WTC11 (cell line): ENCODE results near the gene ZNF609. TPM values are rescaled to one million over a fixed set of nuclear protein-coding genes. Genes with fewer than 3 reads are reported as not detected.

Experiments
- ATAC-seq: fragments of 200-7000 bp; cut with Tn5 transposase; 2 replicates; pipeline ENCODE4 v1.10.0; 2021; ENCODE audit warnings: mild to moderate bottlenecking, moderate library complexity
- CTCF ChIA-PET: fragments of 300-600 bp; sonication (Branson Sonifier 250); formaldehyde crosslinking; loops from one replicate; lab custom pipeline; 2021; ENCODE audit warnings: antibody characterized with exemption; lab: Charles Lee
- POLR2A ChIA-PET: fragments of 350-600 bp; sonication (Branson Sonifier 250); formaldehyde crosslinking; loops from one replicate; lab custom pipeline; 2021; ENCODE audit warnings: antibody characterized with exemption; lab: Charles Lee
- DNase-seq: peaks from one replicate; pipeline ENCODE4 v3.0.0; 2021; ENCODE audit warnings: low spot score
- H3K27ac Mint-ChIP-seq: 2 replicates; pipeline ENCODE4 v1.8.0; 2021; ENCODE audit warnings: mixed read lengths
- H3K27me3 Mint-ChIP-seq: 2 replicates; pipeline ENCODE4 v1.8.0; 2021; ENCODE audit warnings: low read depth, mild to moderate bottlenecking, moderate library complexity, mixed read lengths
- H3K36me3 Mint-ChIP-seq: 2 replicates; pipeline ENCODE4 v1.8.0; 2021; ENCODE audit warnings: mixed read lengths
- H3K4me1 Mint-ChIP-seq: 2 replicates; pipeline ENCODE4 v1.8.0; 2022; ENCODE audit warnings: mixed read lengths
- H3K4me3 Mint-ChIP-seq: 2 replicates; pipeline ENCODE4 v1.8.0; 2021; ENCODE audit warnings: mild to moderate bottlenecking, moderate library complexity, mixed read lengths
- H3K9me3 Mint-ChIP-seq: 2 replicates; pipeline ENCODE4 v1.8.0; 2021; ENCODE audit warnings: mixed read lengths
- ATF1 ChIP-seq: sonication (generic); formaldehyde crosslinking; IDR thresholded peaks from 2 replicates; pipeline ENCODE4 v1.8.1; 2023; ENCODE audit warnings: mild to moderate bottlenecking, moderate library complexity, missing genetic modification reagents
- CREB1 ChIP-seq: sonication (generic); formaldehyde crosslinking; IDR thresholded peaks from 2 replicates; pipeline ENCODE4 v1.8.0; 2023; ENCODE audit warnings: mild to moderate bottlenecking, missing genetic modification reagents
- E2F5 ChIP-seq: sonication (generic); formaldehyde crosslinking; IDR thresholded peaks from 2 replicates; pipeline ENCODE4 v1.8.1; 2022; ENCODE audit warnings: mild to moderate bottlenecking, moderate library complexity, missing genetic modification reagents
- EMX1 ChIP-seq: fragments of 250-450 bp; sonication (Bioruptor Pico); IDR thresholded peaks from 2 replicates; pipeline ENCODE4 v1.8.0; 2021; ENCODE audit warnings: mild to moderate bottlenecking
- FOXJ3 ChIP-seq: sonication (generic); formaldehyde crosslinking; IDR thresholded peaks from 2 replicates; pipeline ENCODE4 v1.9.0; 2021; ENCODE audit warnings: missing genetic modification reagents, mild to moderate bottlenecking, borderline replicate concordance
- FOXP4 ChIP-seq: sonication (generic); formaldehyde crosslinking; IDR thresholded peaks from 2 replicates; pipeline ENCODE4 v1.8.0; 2022; ENCODE audit warnings: mild to moderate bottlenecking, missing genetic modification reagents
- IRF2 ChIP-seq: sonication (generic); formaldehyde crosslinking; IDR thresholded peaks from 2 replicates; pipeline ENCODE4 v1.8.0; 2022; ENCODE audit warnings: low read depth, missing genetic modification reagents, borderline replicate concordance
- PREB ChIP-seq: sonication (generic); formaldehyde crosslinking; IDR thresholded peaks from 2 replicates; pipeline ENCODE4 v1.8.1; 2022; ENCODE audit warnings: mild to moderate bottlenecking, missing genetic modification reagents, moderate library complexity, borderline replicate concordance
- SMAD3 ChIP-seq: sonication (generic); formaldehyde crosslinking; IDR thresholded peaks from 2 replicates; pipeline ENCODE4 v1.8.0; 2022; ENCODE audit warnings: missing genetic modification reagents, mild to moderate bottlenecking, borderline replicate concordance
- SOX15 ChIP-seq: fragments of 250-450 bp; sonication (Bioruptor Pico); IDR thresholded peaks from 2 replicates; pipeline ENCODE4 v1.9.0; 2021; ENCODE audit warnings: mild to moderate bottlenecking
- SP1 ChIP-seq: sonication (generic); formaldehyde crosslinking; conservative IDR thresholded peaks from 2 replicates; pipeline ENCODE4 v1.8.1; 2022; ENCODE audit warnings: missing genetic modification reagents
- USF1 ChIP-seq: sonication (generic); formaldehyde crosslinking; IDR thresholded peaks from 2 replicates; pipeline ENCODE4 v1.8.0; 2022; ENCODE audit warnings: mild to moderate bottlenecking, missing genetic modification reagents
- ZNF219 ChIP-seq: sonication (generic); formaldehyde crosslinking; IDR thresholded peaks from 2 replicates; pipeline ENCODE4 v1.8.0; 2023; ENCODE audit warnings: missing genetic modification reagents, mild to moderate bottlenecking, borderline replicate concordance
- ZNF232 ChIP-seq: sonication (generic); formaldehyde crosslinking; IDR thresholded peaks from 2 replicates; pipeline ENCODE4 v1.8.0; 2022; ENCODE audit warnings: mild to moderate bottlenecking, missing genetic modification reagents
- ZNF263 ChIP-seq: sonication (generic); formaldehyde crosslinking; IDR thresholded peaks from 2 replicates; pipeline ENCODE4 v1.8.1; 2022; ENCODE audit warnings: low read depth, mild to moderate bottlenecking, moderate library complexity, missing genetic modification reagents
- ZNF281 ChIP-seq: sonication (generic); formaldehyde crosslinking; IDR thresholded peaks from 2 replicates; pipeline ENCODE4 v1.8.0; 2023; ENCODE audit warnings: mild to moderate bottlenecking, missing genetic modification reagents
- ZNF317 ChIP-seq: sonication (generic); formaldehyde crosslinking; IDR thresholded peaks from 2 replicates; pipeline ENCODE4 v1.8.1; 2023; ENCODE audit warnings: low read depth, mild to moderate bottlenecking, moderate library complexity, missing genetic modification reagents, borderline replicate concordance
- ZNF671 ChIP-seq: fragments of 250-450 bp; sonication (Bioruptor Pico); IDR thresholded peaks from 2 replicates; pipeline ENCODE4 v1.8.0; 2021; ENCODE audit warnings: mild to moderate bottlenecking
- total RNA-seq: library from RNA; stranded (reverse); gene quantifications from 3 replicates; pipeline ENCODE4 v1.2.3, GENCODE V29; 2021

ZNF609 gene
- total RNA-seq, 1 experiment from 2014 or later = 47.4 TPM

- Mint-ChIP-seq H3K36me3 (no peaks in the 10 kb centered on the region), H3K27ac (no peak overlapping the region), H3K9me3 (no peaks in the 10 kb centered on the region), H3K4me3 (no peak overlapping the region), H3K27me3 (peaks cover 7% of the 10 kb centered on the region), H3K4me1 (no peaks in the 10 kb centered on the region)
- ChIA-PET POLR2A (interaction anchor here (0.7 kb wide), 1 partner anchor 191 kb away, joined by 5 read pairs; no protein-coding TSS in a partner anchor), CTCF (no interaction called here)
- DNase-seq (no peak), ATAC-seq (no peak)
- TF ChIP-seq SP1 = no peak
- TF ChIP-seq PREB (CRISPR knock-in tag) = no peak
- TF ChIP-seq ZNF263 (CRISPR knock-in tag) = no peak
- no peak for TF ChIP-seq SOX15
- TF ChIP-seq SMAD3 (CRISPR knock-in tag) = no peak
Measured at GRCh38 chr15:64437982-64438381, 22.4 kb upstream of the ZNF609 start.

- Mint-ChIP-seq H3K27ac (no peak overlapping the region), H3K4me1 (no peaks in the 10 kb centered on the region), H3K27me3 (no peaks in the 10 kb centered on the region; the same call in none of the 2 replicates), H3K36me3 (no peaks in the 10 kb centered on the region), H3K9me3 (no peaks in the 10 kb centered on the region), H3K4me3 (no peak overlapping the region)
- no peak for ATAC-seq
- POLR2A ChIA-PET = no interaction called here
- CTCF ChIA-PET = no interaction called here
- DNase-seq = no peak
- no peak for TF ChIP-seq USF1
- TF ChIP-seq ZNF281 (CRISPR knock-in tag) = no peak
- no peak for TF ChIP-seq IRF2 (CRISPR knock-in tag)
- TF ChIP-seq FOXP4 = no peak
- no peak for TF ChIP-seq ZNF219 (CRISPR knock-in tag)
- TF ChIP-seq ZNF317 = no peak
- TF ChIP-seq FOXJ3 (CRISPR knock-in tag) = no peak
- no peak for TF ChIP-seq EMX1 (CRISPR knock-in tag)
- TF ChIP-seq ZNF232 (CRISPR knock-in tag) = no peak
- TF ChIP-seq E2F5 (CRISPR knock-in tag) = no peak
- no peak for TF ChIP-seq CREB1
- no peak for TF ChIP-seq ATF1 (CRISPR knock-in tag)
- no peak for TF ChIP-seq ZNF671 (CRISPR knock-in tag)
Measured at GRCh38 chr15:64438653-64439447, 21.5 kb upstream of the ZNF609 start.
